HCT116 (cell line): ENCODE results near the gene FAM118B. TPM values are rescaled to one million over a fixed set of nuclear protein-coding genes. Genes with fewer than 3 reads are reported as not detected.

Experiments
- ATAC-seq: fragments of 200-7000 bp; cut with Tn5 transposase; 2 replicates; pipeline ENCODE4 v1.9.1; 2020; ENCODE audit warnings: mild to moderate bottlenecking, moderate library complexity
- BruUV-seq: library from RNA; stranded (reverse); fragments of 400-500 nt; replicated peaks from 2 replicates; lab custom pipeline; 2021; lab: Mats Ljungman, UMichigan
- CTCF ChIA-PET: fragments of 300-600 bp; sonication (Branson Sonifier 250); formaldehyde crosslinking; loops from one replicate; lab custom pipeline; 2021; ENCODE audit warnings: antibody characterized with exemption; lab: Charles Lee
- POLR2A ChIA-PET: fragments of 300-600, 350-600 bp; sonication (Branson Sonifier 250); formaldehyde crosslinking; loops from one replicate; lab custom pipeline; 2021; ENCODE audit warnings: antibody characterized with exemption; lab: Charles Lee
- RAD21 ChIA-PET, 2 experiments: fragments of 300-600 bp; sonication (Branson Sonifier 250); formaldehyde crosslinking; loops; one replicate each; lab custom pipeline; 2023; ENCODE audit warnings: low total read pairs in 2 of 2; ENCODE audit not compliant: uncharacterized antibody in 2 of 2, unreplicated experiment in 2 of 2, low non-redundant PET in 1 of 2; lab: Charles Lee
- DNase-seq: peaks from one replicate; pipeline ENCODE4 v3.0.0-alpha.2; 2010; ENCODE audit warnings: low read depth, low spot score
- H2AFZ ChIP-seq: fragments of 200-600 bp; shearing (Covaris generic), sonication (generic); 2 replicates; pipeline ENCODE4 v1.6.1; 2017; ENCODE audit warnings: low read depth, mixed run types, mixed read lengths, antibody characterized with exemption, low read length; ENCODE audit not compliant: poor library complexity, severe bottlenecking
- H3K27ac ChIP-seq: 2 replicates; pipeline ENCODE4 v1.5.1; 2012; ENCODE audit warnings: low read depth, low read length
- H3K27me3 ChIP-seq: fragments of 200-600 bp; sonication (generic); 2 replicates; pipeline ENCODE4 v1.6.1; 2016; ENCODE audit warnings: mixed run types, low read length, mixed read lengths; ENCODE audit not compliant: insufficient read depth
- H3K36me3 ChIP-seq, 2 experiments: fragments of 200-500 bp in 1 of 2; fragments of 200-600 bp in 1 of 2; sonication (Bioruptor generic) in 1 of 2; sonication (generic) in 1 of 2; 2 replicates each; pipeline versions ENCODE4 v1.5.1 to v1.6.1; 2014 to 2016; ENCODE audit warnings: low read length in 2 of 2, inconsistent platforms in 1 of 2, mixed read lengths in 1 of 2, mixed run types in 1 of 2; ENCODE audit not compliant: insufficient read depth in 2 of 2, control insufficient read depth in 1 of 2
- H3K4me1 ChIP-seq, 2 experiments: fragments of 200-600 bp in 1 of 2; sonication (generic) in 1 of 2; 2 replicates each; pipeline versions ENCODE4 v1.5.1 to v1.6.1; 2012 to 2017; ENCODE audit warnings: low read length in 2 of 2, inconsistent platforms in 1 of 2, mild to moderate bottlenecking in 1 of 2, mixed read lengths in 1 of 2, mixed run types in 1 of 2, moderate library complexity in 1 of 2; ENCODE audit not compliant: insufficient read depth in 2 of 2, control insufficient read depth in 1 of 2
- H3K4me2 ChIP-seq: fragments of 200-600 bp; sonication (generic); 2 replicates; pipeline ENCODE4 v1.6.1; 2017; ENCODE audit warnings: mixed run types, low read length, mixed read lengths
- H3K4me3 ChIP-seq, 2 experiments: fragments of 200-600 bp in 1 of 2; sonication (generic) in 1 of 2; replicated peaks in 1 of 2; 2 replicates each; pipeline ENCODE4 v1.5.1; 2011 to 2016; ENCODE audit warnings: low read length in 2 of 2, control low read depth in 1 of 2, low read depth in 1 of 2, mild to moderate bottlenecking in 1 of 2, mixed read lengths in 1 of 2, mixed run types in 1 of 2
- H3K79me2 ChIP-seq: fragments of 200-600 bp; sonication (generic); 2 replicates; pipeline ENCODE4 v1.6.1; 2017; ENCODE audit warnings: mild to moderate bottlenecking, mixed run types, low read length, moderate library complexity, mixed read lengths; ENCODE audit not compliant: insufficient read depth
- H3K9ac ChIP-seq: fragments of 200-600 bp; sonication (generic); 2 replicates; pipeline ENCODE4 v1.6.1; 2016; ENCODE audit warnings: low read length, mixed read lengths
- H3K9me2 ChIP-seq: fragments of 200-600 bp; sonication (generic), shearing (Covaris generic); 2 replicates; pipeline ENCODE4 v1.6.1; 2017; ENCODE audit warnings: mixed run types, mild to moderate bottlenecking, moderate library complexity; ENCODE audit not compliant: insufficient read depth
- H3K9me3 ChIP-seq, 2 experiments: fragments of 200-500 bp in 1 of 2; fragments of 200-600 bp in 1 of 2; sonication (Bioruptor generic) in 1 of 2; sonication (generic) in 1 of 2; 2 replicates each; pipeline ENCODE4 v1.6.1; 2014 to 2017; ENCODE audit warnings: low read length in 2 of 2, mixed read lengths in 2 of 2, inconsistent platforms in 1 of 2, low read depth in 1 of 2, mild to moderate bottlenecking in 1 of 2, mixed run types in 1 of 2, moderate library complexity in 1 of 2; ENCODE audit not compliant: control insufficient read depth in 1 of 2, insufficient read depth in 1 of 2
- H4K20me1 ChIP-seq: fragments of 200-600 bp; sonication (generic), shearing (Covaris generic); 2 replicates; pipeline ENCODE4 v1.6.1; 2017; ENCODE audit warnings: mixed run types, mild to moderate bottlenecking, moderate library complexity; ENCODE audit not compliant: insufficient read depth
- ELF1 ChIP-seq: IDR thresholded peaks from 2 replicates; pipeline ENCODE4 v1.6.1; 2012; ENCODE audit warnings: low read depth, borderline replicate concordance
- JUND ChIP-seq: IDR thresholded peaks from 2 replicates; pipeline ENCODE4 v1.6.1; 2012
- POLR2A ChIP-seq: IDR thresholded peaks from 2 replicates; pipeline ENCODE4 v1.7.0; 2011; ENCODE audit warnings: borderline replicate concordance; ENCODE audit not compliant: insufficient read depth, insufficient read length; ENCODE audit errors: extremely low read depth
- RAD21 ChIP-seq: IDR thresholded peaks from 2 replicates; pipeline ENCODE4 v1.6.1; 2012; ENCODE audit warnings: low read depth, mild to moderate bottlenecking
- SIN3A ChIP-seq: IDR thresholded peaks from 2 replicates; pipeline ENCODE4 v1.6.1; 2012; ENCODE audit warnings: low read depth
- SRF ChIP-seq: IDR thresholded peaks from 2 replicates; pipeline ENCODE4 v1.6.1; 2012; ENCODE audit warnings: low read depth
- YY1 ChIP-seq: IDR thresholded peaks from 2 replicates; pipeline ENCODE4 v1.6.1; 2011; ENCODE audit warnings: low read length, low read depth, moderate library complexity, mild to moderate bottlenecking; ENCODE audit not compliant: insufficient replicate concordance; ENCODE audit errors: extremely low read depth
- intact Hi-C: fragments of 100-400 bp; cut with micrococcal nuclease; formaldehyde crosslinking; loops from 2 replicates; pipeline ENCODE4 v1.10.0; 2022
- total RNA-seq: library from RNA; stranded (reverse); gene quantifications from one replicate; pipeline ENCODE4 v1.2.1, GENCODE V29; 2021; ENCODE audit not compliant: unreplicated experiment
- TF ChIP-seq, protein P1 (sequence below): IDR thresholded peaks from 2 replicates; pipeline ENCODE4 v1.6.1; 2012; ENCODE audit warnings: low read depth

Gene FAM118B
- total RNA-seq, 1 experiment from 2014 or later: 12.8 TPM

DNA sequence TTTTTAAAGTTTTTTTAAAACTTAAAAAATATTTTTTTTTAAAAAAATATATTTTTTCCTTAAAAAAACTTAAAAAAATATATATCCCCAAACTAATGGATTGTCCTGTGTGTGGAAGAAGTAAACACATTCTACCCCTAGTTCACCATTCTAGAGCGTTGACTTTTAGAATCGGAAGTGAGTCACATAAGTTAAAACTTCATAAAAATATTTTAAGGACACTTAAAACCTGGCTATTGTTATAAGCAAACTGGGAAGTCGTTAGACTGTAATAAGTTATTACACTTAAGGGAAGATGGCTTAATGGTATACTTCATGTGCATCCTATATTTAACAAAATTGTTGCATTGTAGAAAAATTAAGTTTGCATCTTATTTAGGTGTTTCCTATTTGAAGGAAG lies 21.1 kb downstream of the FAM118B start (continued):
- TF ChIP-seq, protein P1, sequence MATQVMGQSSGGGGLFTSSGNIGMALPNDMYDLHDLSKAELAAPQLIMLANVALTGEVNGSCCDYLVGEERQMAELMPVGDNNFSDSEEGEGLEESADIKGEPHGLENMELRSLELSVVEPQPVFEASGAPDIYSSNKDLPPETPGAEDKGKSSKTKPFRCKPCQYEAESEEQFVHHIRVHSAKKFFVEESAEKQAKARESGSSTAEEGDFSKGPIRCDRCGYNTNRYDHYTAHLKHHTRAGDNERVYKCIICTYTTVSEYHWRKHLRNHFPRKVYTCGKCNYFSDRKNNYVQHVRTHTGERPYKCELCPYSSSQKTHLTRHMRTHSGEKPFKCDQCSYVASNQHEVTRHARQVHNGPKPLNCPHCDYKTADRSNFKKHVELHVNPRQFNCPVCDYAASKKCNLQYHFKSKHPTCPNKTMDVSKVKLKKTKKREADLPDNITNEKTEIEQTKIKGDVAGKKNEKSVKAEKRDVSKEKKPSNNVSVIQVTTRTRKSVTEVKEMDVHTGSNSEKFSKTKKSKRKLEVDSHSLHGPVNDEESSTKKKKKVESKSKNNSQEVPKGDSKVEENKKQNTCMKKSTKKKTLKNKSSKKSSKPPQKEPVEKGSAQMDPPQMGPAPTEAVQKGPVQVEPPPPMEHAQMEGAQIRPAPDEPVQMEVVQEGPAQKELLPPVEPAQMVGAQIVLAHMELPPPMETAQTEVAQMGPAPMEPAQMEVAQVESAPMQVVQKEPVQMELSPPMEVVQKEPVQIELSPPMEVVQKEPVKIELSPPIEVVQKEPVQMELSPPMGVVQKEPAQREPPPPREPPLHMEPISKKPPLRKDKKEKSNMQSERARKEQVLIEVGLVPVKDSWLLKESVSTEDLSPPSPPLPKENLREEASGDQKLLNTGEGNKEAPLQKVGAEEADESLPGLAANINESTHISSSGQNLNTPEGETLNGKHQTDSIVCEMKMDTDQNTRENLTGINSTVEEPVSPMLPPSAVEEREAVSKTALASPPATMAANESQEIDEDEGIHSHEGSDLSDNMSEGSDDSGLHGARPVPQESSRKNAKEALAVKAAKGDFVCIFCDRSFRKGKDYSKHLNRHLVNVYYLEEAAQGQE: no peak
- TF ChIP-seq JUND (no peak), SIN3A (no peak), POLR2A (no peak), SRF (no peak), YY1 (no peak)

DNA sequence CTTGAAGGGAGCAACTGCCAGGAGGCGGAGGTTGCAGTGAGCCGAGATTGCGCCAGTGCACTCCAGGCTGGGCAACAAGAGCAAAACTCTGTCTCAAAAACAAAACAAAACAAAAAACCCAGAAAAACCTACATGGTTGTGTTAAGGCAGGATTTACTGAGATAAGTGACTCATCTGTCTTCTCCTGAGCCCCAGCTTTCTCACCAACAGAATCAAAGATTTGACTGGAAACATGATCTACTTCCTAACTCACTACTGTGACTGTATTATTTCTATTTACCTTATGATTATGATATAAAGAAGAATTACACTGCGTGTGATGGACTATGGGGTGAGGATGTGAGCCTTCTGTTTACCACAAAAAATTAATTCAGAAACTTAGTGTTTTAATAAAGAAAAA lies 21.8 kb downstream of the FAM118B start:
- BruUV-seq: no TSS peak
- POLR2A ChIA-PET: no interaction called here
- Histone ChIP-seq H3K4me3 (no peak overlapping the region), H2AFZ (no peak overlapping the region), H3K9me3 (no peaks in the 10 kb centered on the region), H3K27ac (no peak overlapping the region), H3K36me3 (no peaks in the 10 kb centered on the region), H4K20me1 (no peaks in the 10 kb centered on the region), H3K27me3 (no peaks in the 10 kb centered on the region), H3K4me2 (no peak overlapping the region), H3K9me2 (no peaks in the 10 kb centered on the region), H3K79me2 (peaks cover 4% of the 10 kb centered on the region; the same call in 1 of the 2 replicates), H3K9ac (no peak overlapping the region), H3K4me1 (no peaks in the 10 kb centered on the region)
- TF ChIP-seq RAD21 (no peak), ELF1 (no peak)
- RAD21 ChIA-PET: no interaction called here
- CTCF ChIA-PET: no interaction called here
- intact Hi-C loops: no loop called here
- ATAC-seq (no peak), DNase-seq (no peak)
